Liver (tissue), 9 donors: ENCODE measurements around the gene HSPA2. TPM values are rescaled to one million over a fixed set of nuclear protein-coding genes. Genes with fewer than 3 reads are reported as not detected.
"Not testable (repeated sequence)": the region's sequence is repeated elsewhere in the genome, so short reads cannot be mapped to it uniquely, and the experiment has no call there.

Source experiments
- DNase-seq: peaks from one replicate; pipeline ENCODE4 v3.0.0-alpha.2; 2017; ENCODE audit warnings: low spot score
- H3K27ac ChIP-seq, 2 donors: one replicate each; pipeline ENCODE4 v1.7.0; 2013; ENCODE audit warnings: inconsistent platforms in 2 of 2, low read length in 2 of 2, control low read depth in 1 of 2, low read depth in 1 of 2, mild to moderate bottlenecking in 1 of 2
- H3K27me3 ChIP-seq, 4 donors: one replicate each; pipeline versions ENCODE4 v1.6.1 to v1.7.0; 2013; ENCODE audit warnings: low read length in 3 of 4, inconsistent platforms in 1 of 4, mild to moderate bottlenecking in 1 of 4, moderate library complexity in 1 of 4; ENCODE audit not compliant: control insufficient read depth in 4 of 4, insufficient read depth in 4 of 4
- H3K36me3 ChIP-seq, 4 donors: one replicate each; pipeline versions ENCODE4 v1.6.1 to v1.7.0; 2013; ENCODE audit warnings: low read length in 3 of 4, mild to moderate bottlenecking in 3 of 4, low read depth in 1 of 4, moderate library complexity in 1 of 4; ENCODE audit not compliant: control insufficient read depth in 4 of 4, insufficient read depth in 3 of 4
- H3K4me1 ChIP-seq, 4 donors: one replicate each; pipeline versions ENCODE4 v1.6.1 to v1.7.0; 2013; ENCODE audit warnings: low read length in 3 of 4, mild to moderate bottlenecking in 3 of 4, moderate library complexity in 1 of 4; ENCODE audit not compliant: control insufficient read depth in 4 of 4, insufficient read depth in 4 of 4
- H3K4me3 ChIP-seq, 3 donors: one replicate each; pipeline versions ENCODE4 v1.6.1 to v1.7.0; 2013; ENCODE audit warnings: low read length in 3 of 3, control low read depth in 1 of 3, low read depth in 1 of 3, mild to moderate bottlenecking in 1 of 3
- H3K9ac ChIP-seq, 2 donors: one replicate each; pipeline ENCODE4 v1.7.0; 2013; ENCODE audit warnings: low read length in 2 of 2, mild to moderate bottlenecking in 2 of 2, moderate library complexity in 2 of 2, control low read depth in 1 of 2, low read depth in 1 of 2
- H3K9me3 ChIP-seq, 4 donors: one replicate each; pipeline versions ENCODE4 v1.6.1 to v1.7.0; 2013; ENCODE audit warnings: low read length in 3 of 4; ENCODE audit not compliant: control insufficient read depth in 4 of 4
- EGR1 ChIP-seq, 2 donors: IDR thresholded peaks; 2 replicates each; pipeline ENCODE4 v1.6.1; 2016 to 2018; ENCODE audit warnings: antibody characterized with exemption in 2 of 2, low read depth in 2 of 2
- FOXA1 ChIP-seq: IDR thresholded peaks from 2 replicates; pipeline ENCODE4 v1.6.1; 2016; ENCODE audit warnings: antibody characterized with exemption
- FOXA2 ChIP-seq: IDR thresholded peaks from 2 replicates; pipeline ENCODE4 v1.6.1; 2016; ENCODE audit warnings: antibody characterized with exemption
- HNF4G ChIP-seq: IDR thresholded peaks from 2 replicates; pipeline ENCODE4 v1.6.1; 2016; ENCODE audit warnings: antibody characterized with exemption
- JUND ChIP-seq, 2 donors: IDR thresholded peaks; 2 replicates each; pipeline ENCODE4 v1.6.1; 2016; ENCODE audit warnings: antibody characterized with exemption in 2 of 2
- NR2F2 ChIP-seq: IDR thresholded peaks from 2 replicates; pipeline ENCODE4 v1.6.1; 2016; ENCODE audit warnings: antibody characterized with exemption
- RAD21 ChIP-seq, 2 donors: IDR thresholded peaks; 2 replicates each; pipeline ENCODE4 v1.6.1; 2016; ENCODE audit warnings: antibody characterized with exemption in 2 of 2, mild to moderate bottlenecking in 2 of 2
- RXRA ChIP-seq, 2 donors: IDR thresholded peaks; 2 replicates each; pipeline ENCODE4 v1.6.1; 2017 to 2018; ENCODE audit warnings: antibody characterized with exemption in 2 of 2, mild to moderate bottlenecking in 1 of 2
- SP1 ChIP-seq: IDR thresholded peaks from 2 replicates; pipeline ENCODE4 v1.6.1; 2018; ENCODE audit warnings: antibody characterized with exemption, mild to moderate bottlenecking
- WGBS: extraction: QIAGEN DNeasy Blood & Tissue Kit; methylation state at CpG from one replicate; pipeline ENCODE4 v1.1.7; 2013; 5-methylcytosine and 5-hydroxymethylcytosine counted together
- polyA plus RNA-seq, 2 donors: library from polyadenylated mRNA; stranded (reverse) in 1 of 2; unstranded in 1 of 2; fragments of 200-250 nt in 1 of 2; fragments of >200 nt in 1 of 2; fragmentation: Nextera tagmentation in 1 of 2; extraction: Ambion mirVana in 1 of 2; gene quantifications; one replicate each; pipeline versions ENCODE4 v1.2.1 to v1.2.3, GENCODE V29; 2013 to 2015
- total RNA-seq, 2 donors: library from RNA; depleted of rRNA; stranded (reverse); fragments of >200 nt; gene quantifications; one replicate each; pipeline ENCODE4 v1.2.3, GENCODE V29; 2014
- TF ChIP-seq, protein P1 (sequence below): fragments of 150-350 bp; IDR thresholded peaks from 2 replicates; pipeline ENCODE4 v1.5.1; 2017; ENCODE audit warnings: improper control_type of control experiment, low read depth, low read length; ENCODE audit not compliant: missing input control
- TF ChIP-seq, protein P2 (sequence below): IDR thresholded peaks from 2 replicates; pipeline ENCODE4 v1.6.1; 2016; ENCODE audit warnings: antibody characterized with exemption
- TF ChIP-seq, protein P3 (sequence below): IDR thresholded peaks from 2 replicates; pipeline ENCODE4 v1.6.1; 2016; ENCODE audit warnings: antibody characterized with exemption, mild to moderate bottlenecking
- TF ChIP-seq, protein P4 (sequence below): IDR thresholded peaks from 2 replicates; pipeline ENCODE4 v1.6.1; 2016; ENCODE audit warnings: antibody characterized with exemption
- donor health status: healthy.
- donor health status: healthy.
- donor health status: healthy.
- donor health status: healthy.
- donor health status: healthy.

Gene HSPA2
- total and polyA plus RNA-seq, 4 donors, result 1.2 to 5.6 (median 4.1) TPM

DNA sequence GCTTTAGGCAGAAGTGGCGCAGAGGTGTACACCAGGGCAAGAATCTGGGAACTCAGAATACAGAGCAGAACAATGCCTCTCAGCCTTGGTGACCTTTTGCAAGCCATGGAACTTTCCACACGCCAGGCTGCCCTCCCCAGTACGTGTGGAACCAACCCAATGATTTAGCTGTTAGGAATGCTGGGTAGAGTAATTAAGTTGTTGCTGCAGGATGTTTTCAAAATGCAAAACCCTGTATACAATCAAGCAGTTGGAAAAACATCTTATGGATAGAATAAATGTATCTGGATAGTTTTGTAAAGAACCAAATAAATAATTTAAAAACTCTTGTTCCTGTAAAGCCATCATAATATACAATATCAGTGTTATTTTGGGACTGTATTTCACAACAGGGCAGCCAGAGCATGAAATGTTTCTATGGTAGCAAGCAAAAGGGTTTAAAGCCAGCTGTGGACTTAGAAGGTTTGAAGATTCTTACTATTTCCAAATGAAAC is 28.6 kb downstream of the HSPA2 start:
- Histone ChIP-seq H3K4me3 (no peak overlapping the region), H3K9ac (no peak overlapping the region), H3K36me3 (no peaks in the 10 kb centered on the region), H3K4me1 (no peaks in the 10 kb centered on the region), H3K9me3 (no peaks in the 10 kb centered on the region), H3K27ac (no peak overlapping the region), H3K27me3 (no peaks in the 10 kb centered on the region)
- 74% methylated on average over 3 of the region's 3 CpGs for WGBS
- TF ChIP-seq RAD21 (IDR thresholded peaks at IDR 0.05) (no peak), EGR1 (IDR thresholded peaks at IDR 0.05; ENCODE audit: low read depth in 2 of 2) (no peak), RXRA (IDR thresholded peaks at IDR 0.05) (peak in 1 of 2 donors; percentile 20), FOXA1 (no peak), SP1 (peak; percentile 31), NR2F2 (peak; percentile 69), HNF4G (no peak), FOXA2 (no peak), JUND (IDR thresholded peaks at IDR 0.05) (no peak)
- TF ChIP-seq, protein P1, sequence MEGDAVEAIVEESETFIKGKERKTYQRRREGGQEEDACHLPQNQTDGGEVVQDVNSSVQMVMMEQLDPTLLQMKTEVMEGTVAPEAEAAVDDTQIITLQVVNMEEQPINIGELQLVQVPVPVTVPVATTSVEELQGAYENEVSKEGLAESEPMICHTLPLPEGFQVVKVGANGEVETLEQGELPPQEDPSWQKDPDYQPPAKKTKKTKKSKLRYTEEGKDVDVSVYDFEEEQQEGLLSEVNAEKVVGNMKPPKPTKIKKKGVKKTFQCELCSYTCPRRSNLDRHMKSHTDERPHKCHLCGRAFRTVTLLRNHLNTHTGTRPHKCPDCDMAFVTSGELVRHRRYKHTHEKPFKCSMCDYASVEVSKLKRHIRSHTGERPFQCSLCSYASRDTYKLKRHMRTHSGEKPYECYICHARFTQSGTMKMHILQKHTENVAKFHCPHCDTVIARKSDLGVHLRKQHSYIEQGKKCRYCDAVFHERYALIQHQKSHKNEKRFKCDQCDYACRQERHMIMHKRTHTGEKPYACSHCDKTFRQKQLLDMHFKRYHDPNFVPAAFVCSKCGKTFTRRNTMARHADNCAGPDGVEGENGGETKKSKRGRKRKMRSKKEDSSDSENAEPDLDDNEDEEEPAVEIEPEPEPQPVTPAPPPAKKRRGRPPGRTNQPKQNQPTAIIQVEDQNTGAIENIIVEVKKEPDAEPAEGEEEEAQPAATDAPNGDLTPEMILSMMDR, result no peak
- TF ChIP-seq, protein P2, sequence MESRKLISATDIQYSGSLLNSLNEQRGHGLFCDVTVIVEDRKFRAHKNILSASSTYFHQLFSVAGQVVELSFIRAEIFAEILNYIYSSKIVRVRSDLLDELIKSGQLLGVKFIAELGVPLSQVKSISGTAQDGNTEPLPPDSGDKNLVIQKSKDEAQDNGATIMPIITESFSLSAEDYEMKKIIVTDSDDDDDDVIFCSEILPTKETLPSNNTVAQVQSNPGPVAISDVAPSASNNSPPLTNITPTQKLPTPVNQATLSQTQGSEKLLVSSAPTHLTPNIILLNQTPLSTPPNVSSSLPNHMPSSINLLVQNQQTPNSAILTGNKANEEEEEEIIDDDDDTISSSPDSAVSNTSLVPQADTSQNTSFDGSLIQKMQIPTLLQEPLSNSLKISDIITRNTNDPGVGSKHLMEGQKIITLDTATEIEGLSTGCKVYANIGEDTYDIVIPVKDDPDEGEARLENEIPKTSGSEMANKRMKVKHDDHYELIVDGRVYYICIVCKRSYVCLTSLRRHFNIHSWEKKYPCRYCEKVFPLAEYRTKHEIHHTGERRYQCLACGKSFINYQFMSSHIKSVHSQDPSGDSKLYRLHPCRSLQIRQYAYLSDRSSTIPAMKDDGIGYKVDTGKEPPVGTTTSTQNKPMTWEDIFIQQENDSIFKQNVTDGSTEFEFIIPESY, result no peak
- TF ChIP-seq, protein P3, sequence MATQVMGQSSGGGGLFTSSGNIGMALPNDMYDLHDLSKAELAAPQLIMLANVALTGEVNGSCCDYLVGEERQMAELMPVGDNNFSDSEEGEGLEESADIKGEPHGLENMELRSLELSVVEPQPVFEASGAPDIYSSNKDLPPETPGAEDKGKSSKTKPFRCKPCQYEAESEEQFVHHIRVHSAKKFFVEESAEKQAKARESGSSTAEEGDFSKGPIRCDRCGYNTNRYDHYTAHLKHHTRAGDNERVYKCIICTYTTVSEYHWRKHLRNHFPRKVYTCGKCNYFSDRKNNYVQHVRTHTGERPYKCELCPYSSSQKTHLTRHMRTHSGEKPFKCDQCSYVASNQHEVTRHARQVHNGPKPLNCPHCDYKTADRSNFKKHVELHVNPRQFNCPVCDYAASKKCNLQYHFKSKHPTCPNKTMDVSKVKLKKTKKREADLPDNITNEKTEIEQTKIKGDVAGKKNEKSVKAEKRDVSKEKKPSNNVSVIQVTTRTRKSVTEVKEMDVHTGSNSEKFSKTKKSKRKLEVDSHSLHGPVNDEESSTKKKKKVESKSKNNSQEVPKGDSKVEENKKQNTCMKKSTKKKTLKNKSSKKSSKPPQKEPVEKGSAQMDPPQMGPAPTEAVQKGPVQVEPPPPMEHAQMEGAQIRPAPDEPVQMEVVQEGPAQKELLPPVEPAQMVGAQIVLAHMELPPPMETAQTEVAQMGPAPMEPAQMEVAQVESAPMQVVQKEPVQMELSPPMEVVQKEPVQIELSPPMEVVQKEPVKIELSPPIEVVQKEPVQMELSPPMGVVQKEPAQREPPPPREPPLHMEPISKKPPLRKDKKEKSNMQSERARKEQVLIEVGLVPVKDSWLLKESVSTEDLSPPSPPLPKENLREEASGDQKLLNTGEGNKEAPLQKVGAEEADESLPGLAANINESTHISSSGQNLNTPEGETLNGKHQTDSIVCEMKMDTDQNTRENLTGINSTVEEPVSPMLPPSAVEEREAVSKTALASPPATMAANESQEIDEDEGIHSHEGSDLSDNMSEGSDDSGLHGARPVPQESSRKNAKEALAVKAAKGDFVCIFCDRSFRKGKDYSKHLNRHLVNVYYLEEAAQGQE, result no peak
- TF ChIP-seq, protein P4, sequence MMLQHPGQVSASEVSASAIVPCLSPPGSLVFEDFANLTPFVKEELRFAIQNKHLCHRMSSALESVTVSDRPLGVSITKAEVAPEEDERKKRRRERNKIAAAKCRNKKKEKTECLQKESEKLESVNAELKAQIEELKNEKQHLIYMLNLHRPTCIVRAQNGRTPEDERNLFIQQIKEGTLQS, result no peak
- no peak for DNase-seq

DNA sequence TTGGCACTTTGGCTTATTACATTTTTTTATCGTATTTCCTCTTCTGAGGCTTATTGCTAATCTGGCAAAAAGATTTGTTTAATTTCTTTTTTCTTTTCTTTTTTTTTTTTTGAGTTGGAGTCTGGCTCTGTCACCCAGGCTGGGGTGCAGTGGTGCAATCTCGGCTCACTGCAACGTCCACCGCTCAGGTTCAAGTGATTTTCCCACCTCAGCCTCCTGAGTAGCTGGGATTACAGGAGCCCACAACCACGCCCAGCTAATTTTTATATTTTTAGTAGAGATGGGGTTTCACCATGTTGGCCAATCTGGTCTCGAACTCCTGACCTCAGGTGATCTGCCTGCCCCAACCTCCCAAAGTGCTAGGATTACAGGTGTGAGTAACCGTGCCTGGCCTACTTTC is 29.1 kb downstream of the HSPA2 start:
- 85% methylated on average over 7 of the region's 7 CpGs for WGBS
- H3K27me3 ChIP-seq, H3K9me3 ChIP-seq, H3K4me3 ChIP-seq, DNase-seq, H3K9ac ChIP-seq, H3K36me3 ChIP-seq, H3K4me1 ChIP-seq, H3K27ac ChIP-seq: not testable (repeated sequence)
